DOHH2 (cell line): ENCODE measurements around the gene PRR9.
"Not testable (repeated sequence)": the region's sequence is repeated elsewhere in the genome, so short reads cannot be mapped to it uniquely, and the experiment has no call there.

Source experiments
- H3F3A ChIP-seq: fragments of 200-600 bp; sonication (generic), shearing (Covaris generic); 2 replicates; pipeline ENCODE4 v1.6.0; 2016; ENCODE audit warnings: antibody characterized with exemption, mild to moderate bottlenecking; ENCODE audit not compliant: control insufficient read depth, insufficient read depth
- H3K27ac ChIP-seq: fragments of 200-600 bp; sonication (generic); 2 replicates; pipeline ENCODE4 v1.5.1; 2014; ENCODE audit warnings: low read depth, mild to moderate bottlenecking, low read length, moderate library complexity
- H3K27me3 ChIP-seq: fragments of 200-600 bp; sonication (generic); 2 replicates; pipeline ENCODE4 v1.6.1; 2014; ENCODE audit warnings: mild to moderate bottlenecking, low read length, mixed read lengths; ENCODE audit not compliant: control insufficient read depth
- H3K36me3 ChIP-seq: fragments of 200-600 bp; sonication (generic); 2 replicates; pipeline ENCODE4 v1.6.1; 2014; ENCODE audit warnings: mild to moderate bottlenecking, low read length, moderate library complexity, mixed read lengths; ENCODE audit not compliant: control insufficient read depth
- H3K4me1 ChIP-seq: fragments of 200-600 bp; sonication (generic); 2 replicates; pipeline ENCODE4 v1.6.1; 2014; ENCODE audit warnings: mild to moderate bottlenecking, low read length, mixed read lengths; ENCODE audit not compliant: control insufficient read depth
- H3K4me2 ChIP-seq: fragments of 200-600 bp; sonication (generic); 2 replicates; pipeline ENCODE4 v1.6.0; 2014; ENCODE audit warnings: mild to moderate bottlenecking, low read length, moderate library complexity
- H3K4me3 ChIP-seq: fragments of 200-600 bp; sonication (generic); 2 replicates; pipeline ENCODE4 v1.5.1; 2014; ENCODE audit warnings: mild to moderate bottlenecking, low read length, mixed read lengths
- H3K79me2 ChIP-seq: fragments of 200-600 bp; sonication (generic); 2 replicates; pipeline ENCODE4 v1.6.1; 2014; ENCODE audit warnings: mild to moderate bottlenecking, low read length, mixed read lengths; ENCODE audit not compliant: control insufficient read depth
- H3K9me2 ChIP-seq: fragments of 200-600 bp; sonication (generic); replicated peaks from 2 replicates; pipeline ENCODE4 v1.6.1; 2014; ENCODE audit warnings: mild to moderate bottlenecking, low read length, mixed read lengths; ENCODE audit not compliant: control insufficient read depth
- H3K9me3 ChIP-seq: fragments of 200-600 bp; sonication (generic); 2 replicates; pipeline ENCODE4 v1.6.1; 2014; ENCODE audit warnings: antibody characterized with exemption, low read length, mixed read lengths; ENCODE audit not compliant: control insufficient read depth, insufficient read depth
- H4K20me1 ChIP-seq: fragments of 200-600 bp; sonication (generic); 2 replicates; pipeline ENCODE4 v1.6.0; 2014; ENCODE audit warnings: low read depth, mild to moderate bottlenecking, antibody characterized with exemption, low read length, moderate library complexity; ENCODE audit not compliant: control insufficient read depth, insufficient read depth
- EZH2phosphoT487 ChIP-seq: fragments of 200-600 bp; sonication (generic); IDR thresholded peaks from 2 replicates; pipeline ENCODE4 v1.6.1; 2017; ENCODE audit warnings: borderline replicate concordance, mild to moderate bottlenecking, antibody characterized with exemption, low read length, moderate library complexity, mixed read lengths
- TF ChIP-seq, protein P1 (sequence below): fragments of 200-600 bp; sonication (generic); IDR thresholded peaks from one replicate; pipeline ENCODE4 v1.5.1; 2014; ENCODE audit warnings: antibody characterized with exemption, mild to moderate bottlenecking, low read depth, low read length; ENCODE audit not compliant: poor library complexity, severe bottlenecking

Gene PRR9

DNA sequence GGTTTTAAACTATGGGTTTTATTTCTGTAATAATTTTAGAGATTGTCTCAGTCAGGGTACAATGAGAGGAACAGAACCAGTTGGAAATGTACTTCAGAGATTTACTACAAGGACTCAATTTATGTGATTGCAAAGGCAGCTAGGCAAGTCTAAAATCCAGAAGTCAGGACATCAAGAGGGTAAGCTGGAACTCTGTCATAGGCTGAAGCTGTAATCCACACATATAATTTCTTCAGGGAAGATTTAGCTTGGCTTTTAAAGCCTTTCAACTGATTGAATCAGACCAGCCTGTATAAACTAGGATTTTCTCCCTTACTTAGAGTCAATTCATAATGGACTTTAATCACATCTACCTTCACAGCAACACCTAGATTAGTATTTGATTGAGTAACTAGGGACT, 38.5 kb upstream of the PRR9 start:
- no peaks in the 10 kb centered on the region for H3F3A ChIP-seq
- no peaks in the 10 kb centered on the region for H3K36me3 ChIP-seq
- no peaks in the 10 kb centered on the region for H3K9me3 ChIP-seq
- H3K79me2 ChIP-seq, result no peaks in the 10 kb centered on the region
- no peak overlapping the region for H3K27ac ChIP-seq
- no peaks in the 10 kb centered on the region for H4K20me1 ChIP-seq
- H3K9me2 ChIP-seq, result no peaks in the 10 kb centered on the region
- H3K4me2 ChIP-seq, result no peak overlapping the region
- no peaks in the 10 kb centered on the region for H3K4me1 ChIP-seq
- no peak for TF ChIP-seq EZH2phosphoT487
- TF ChIP-seq, protein P1, sequence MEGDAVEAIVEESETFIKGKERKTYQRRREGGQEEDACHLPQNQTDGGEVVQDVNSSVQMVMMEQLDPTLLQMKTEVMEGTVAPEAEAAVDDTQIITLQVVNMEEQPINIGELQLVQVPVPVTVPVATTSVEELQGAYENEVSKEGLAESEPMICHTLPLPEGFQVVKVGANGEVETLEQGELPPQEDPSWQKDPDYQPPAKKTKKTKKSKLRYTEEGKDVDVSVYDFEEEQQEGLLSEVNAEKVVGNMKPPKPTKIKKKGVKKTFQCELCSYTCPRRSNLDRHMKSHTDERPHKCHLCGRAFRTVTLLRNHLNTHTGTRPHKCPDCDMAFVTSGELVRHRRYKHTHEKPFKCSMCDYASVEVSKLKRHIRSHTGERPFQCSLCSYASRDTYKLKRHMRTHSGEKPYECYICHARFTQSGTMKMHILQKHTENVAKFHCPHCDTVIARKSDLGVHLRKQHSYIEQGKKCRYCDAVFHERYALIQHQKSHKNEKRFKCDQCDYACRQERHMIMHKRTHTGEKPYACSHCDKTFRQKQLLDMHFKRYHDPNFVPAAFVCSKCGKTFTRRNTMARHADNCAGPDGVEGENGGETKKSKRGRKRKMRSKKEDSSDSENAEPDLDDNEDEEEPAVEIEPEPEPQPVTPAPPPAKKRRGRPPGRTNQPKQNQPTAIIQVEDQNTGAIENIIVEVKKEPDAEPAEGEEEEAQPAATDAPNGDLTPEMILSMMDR, result no peak
- no peak overlapping the region for H3K4me3 ChIP-seq
- H3K27me3 ChIP-seq, result 0 out of 2 replicates have a peak, but pooled peaks cover 4% of the 10 kb centered on the region

DNA sequence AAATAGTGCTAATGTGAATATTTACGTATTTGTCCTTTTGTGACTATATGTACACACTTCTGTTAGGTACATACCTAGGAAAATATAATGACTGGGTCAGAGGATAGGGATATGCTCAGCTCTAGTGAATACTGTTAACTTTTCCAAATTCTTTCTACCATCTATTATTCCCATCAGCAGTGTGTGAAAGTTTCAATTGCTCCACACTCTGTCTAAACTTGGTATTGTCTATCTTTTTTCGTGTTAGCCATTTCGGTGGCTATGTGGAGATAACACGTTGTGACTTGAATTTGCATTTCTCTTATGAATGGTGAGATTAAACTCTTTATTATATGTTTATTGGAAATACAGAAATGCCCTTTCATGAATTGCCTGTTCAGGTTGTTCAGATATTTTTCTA, 36.8 kb upstream of the PRR9 start:
- Histone ChIP-seq H3K4me1 (no peaks in the 10 kb centered on the region), H3K9me3 (no peaks in the 10 kb centered on the region), H3K4me2 (no peak overlapping the region), H3K27ac (no peak overlapping the region), H3K27me3 (0 out of 2 replicates have a peak, but pooled peaks cover 4% of the 10 kb centered on the region), H3K4me3 (no peak overlapping the region), H4K20me1 (no peaks in the 10 kb centered on the region), H3K36me3 (no peaks in the 10 kb centered on the region), H3K79me2 (no peaks in the 10 kb centered on the region), H3F3A (no peaks in the 10 kb centered on the region), H3K9me2 (no peaks in the 10 kb centered on the region)
- no peak for TF ChIP-seq EZH2phosphoT487
- TF ChIP-seq, protein P1, result no peak

DNA sequence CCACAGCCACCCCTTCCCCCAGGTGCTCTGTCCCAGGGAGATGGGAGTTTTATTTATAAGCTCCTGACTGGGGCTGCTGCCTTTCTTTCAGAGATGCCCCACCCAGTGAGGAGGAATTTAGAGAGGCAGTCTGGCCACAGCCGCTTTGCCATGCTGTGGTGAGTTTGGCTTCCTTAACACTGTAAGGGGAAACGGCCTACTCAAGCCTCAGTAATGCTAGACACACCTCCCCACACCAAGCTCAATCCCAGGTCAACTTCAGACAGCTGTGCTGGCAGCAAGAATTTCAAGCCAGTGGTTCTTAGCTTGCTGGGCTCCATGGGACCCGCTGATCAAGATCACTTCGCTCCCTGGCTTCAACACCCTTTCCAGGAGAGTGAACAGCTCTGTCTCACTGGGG, 29.1 kb upstream of the PRR9 start:
- H3K79me2 ChIP-seq, H3K9me2 ChIP-seq, H3K4me1 ChIP-seq, H3K4me2 ChIP-seq, H3K9me3 ChIP-seq, H3F3A ChIP-seq, H4K20me1 ChIP-seq, H3K27ac ChIP-seq, H3K36me3 ChIP-seq, H3K4me3 ChIP-seq: not testable (repeated sequence)
- H3K27me3 ChIP-seq, result peaks cover 11% of the 10 kb centered on the region; the same call in 1 of the 2 replicates

DNA sequence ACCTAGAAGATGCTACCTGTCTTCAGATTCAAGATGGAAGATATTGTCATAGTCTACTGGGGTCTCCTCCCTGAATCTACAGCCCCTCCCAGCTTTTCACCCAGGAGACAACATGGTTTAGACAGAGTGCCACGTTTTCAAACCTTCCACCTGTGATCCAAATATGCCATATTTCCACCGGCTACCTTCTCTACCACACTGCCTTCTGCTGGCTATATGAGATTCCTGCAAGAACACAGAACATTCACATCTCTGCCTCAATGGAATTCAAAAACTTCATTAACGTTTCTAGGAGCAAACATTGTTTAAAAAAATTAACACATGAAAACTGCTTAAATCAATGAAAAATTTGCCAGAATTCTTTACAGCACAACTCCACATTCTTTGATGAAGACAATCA, 27.0 kb upstream of the PRR9 start:
- H4K20me1 ChIP-seq, result no peaks in the 10 kb centered on the region
- no peak overlapping the region for H3K4me2 ChIP-seq

More for the DNA sequence above, 27.0 kb upstream of the PRR9 start:
- Histone ChIP-seq H3K27me3 (peaks cover 11% of the 10 kb centered on the region; the same call in 1 of the 2 replicates), H3K27ac (no peak overlapping the region), H3F3A (no peaks in the 10 kb centered on the region), H3K4me1 (no peaks in the 10 kb centered on the region), H3K9me2 (no peaks in the 10 kb centered on the region), H3K9me3 (no peaks in the 10 kb centered on the region), H3K36me3 (no peaks in the 10 kb centered on the region), H3K79me2 (no peaks in the 10 kb centered on the region), H3K4me3 (no peak overlapping the region)
- TF ChIP-seq, protein P1, result peak; percentile 20
- no peak for TF ChIP-seq EZH2phosphoT487
